GM19372 (cell line): ENCODE results near the gene GRID2IP.

Experiments
- ATAC-seq: cut with Tn5 transposase; IDR thresholded peaks from one replicate; pipeline ENCODE4 v1.9.1; 2021; ENCODE audit warnings: mild to moderate bottlenecking, low read depth, moderate library complexity; ENCODE audit not compliant: unreplicated experiment

GRID2IP gene

DNA sequence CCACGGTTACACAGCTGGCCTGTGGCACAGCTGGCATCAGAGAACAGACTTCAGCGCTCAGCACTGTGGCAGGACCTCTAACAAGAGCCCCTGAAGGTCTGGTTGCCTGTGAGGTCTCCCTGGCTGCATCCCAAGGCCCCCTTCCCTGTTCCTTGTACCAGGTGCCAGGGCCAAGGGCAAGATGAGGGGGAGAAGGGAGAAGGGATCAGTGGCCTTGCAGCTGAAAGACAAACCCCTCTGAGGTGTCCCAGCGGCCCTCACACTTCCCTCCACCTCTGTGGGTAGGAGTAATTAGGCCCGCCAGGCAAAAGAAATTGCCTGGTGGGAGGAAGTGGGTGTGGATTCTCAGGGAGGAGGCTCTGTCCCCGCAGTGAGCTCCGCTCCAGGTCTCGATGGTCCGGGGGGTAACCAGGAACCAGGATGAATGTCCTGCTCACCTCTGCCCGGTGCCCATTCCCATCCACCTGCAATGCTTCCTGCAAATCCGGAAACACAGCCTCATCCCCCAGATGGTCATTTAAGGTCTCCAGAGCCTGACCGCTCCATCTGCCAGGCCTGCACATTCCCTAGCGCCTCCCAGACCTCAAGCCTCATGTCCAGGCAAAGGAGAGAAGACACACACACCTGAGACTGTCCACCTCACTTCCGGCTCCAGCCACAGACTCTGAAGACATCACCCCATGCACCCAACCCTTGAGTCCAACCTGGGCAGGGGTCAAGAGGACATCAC lies 22.7 kb downstream of the GRID2IP start:
- no peak for ATAC-seq

DNA sequence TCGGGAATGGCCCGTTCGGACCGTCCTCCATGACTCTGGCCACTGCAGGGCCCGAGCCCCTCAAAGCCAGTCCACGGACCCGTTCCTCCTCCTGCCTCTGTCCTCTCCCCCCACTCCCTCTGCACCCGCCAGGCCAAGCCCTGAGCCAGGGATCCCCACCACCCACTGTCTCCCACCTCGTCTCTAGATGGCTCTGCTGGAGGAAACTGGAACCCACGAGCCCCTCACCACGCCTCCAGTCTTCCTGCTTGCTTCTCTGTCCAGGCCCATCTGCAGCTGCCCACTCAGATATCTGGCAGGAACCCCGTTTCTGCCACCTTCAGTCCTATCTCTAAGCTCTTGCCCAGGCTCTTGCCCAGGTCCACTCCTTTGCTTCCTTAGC lies 24.3 kb downstream of the GRID2IP start:
- no peak for ATAC-seq

DNA sequence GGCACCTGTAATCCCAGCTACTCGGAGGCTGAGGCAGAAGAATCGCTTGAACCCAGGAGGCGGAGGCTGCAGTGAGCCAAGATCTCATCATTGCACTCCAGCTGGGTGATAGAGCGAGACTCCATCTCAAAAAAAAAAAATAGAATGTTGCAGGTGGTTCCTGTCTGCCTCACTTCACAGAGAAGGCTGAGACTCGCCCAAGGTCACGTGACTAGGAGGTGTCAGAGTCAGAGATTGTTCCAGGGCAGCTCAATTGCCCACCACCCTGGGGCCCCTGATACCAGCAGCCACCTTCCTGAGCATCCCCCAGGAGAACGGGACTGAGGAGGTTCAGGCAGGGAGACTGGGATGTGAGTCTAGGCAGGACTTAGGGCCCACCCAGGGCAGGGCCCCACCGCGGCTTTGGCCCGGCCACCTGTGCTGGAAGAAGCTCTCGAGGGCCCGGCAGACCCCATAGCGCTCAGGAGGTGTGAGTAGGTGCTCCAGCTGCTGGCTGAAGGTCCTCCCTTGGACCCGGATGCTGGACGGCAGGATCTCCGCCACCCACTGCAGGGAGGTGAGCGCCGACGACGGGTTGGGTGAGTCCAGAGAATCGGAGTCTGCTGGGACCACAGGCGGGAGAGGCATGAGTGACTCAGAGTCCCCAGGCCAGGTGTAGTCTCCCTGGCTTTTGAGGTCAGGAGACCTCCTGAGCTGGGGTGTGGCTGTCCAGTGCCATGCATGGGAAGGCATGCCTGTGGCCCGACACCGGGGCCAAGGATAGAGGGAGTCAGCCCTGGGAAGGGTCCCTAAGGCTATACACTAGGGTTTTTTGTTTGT lies 30.9 kb downstream of the GRID2IP start:
- no peak for ATAC-seq

DNA sequence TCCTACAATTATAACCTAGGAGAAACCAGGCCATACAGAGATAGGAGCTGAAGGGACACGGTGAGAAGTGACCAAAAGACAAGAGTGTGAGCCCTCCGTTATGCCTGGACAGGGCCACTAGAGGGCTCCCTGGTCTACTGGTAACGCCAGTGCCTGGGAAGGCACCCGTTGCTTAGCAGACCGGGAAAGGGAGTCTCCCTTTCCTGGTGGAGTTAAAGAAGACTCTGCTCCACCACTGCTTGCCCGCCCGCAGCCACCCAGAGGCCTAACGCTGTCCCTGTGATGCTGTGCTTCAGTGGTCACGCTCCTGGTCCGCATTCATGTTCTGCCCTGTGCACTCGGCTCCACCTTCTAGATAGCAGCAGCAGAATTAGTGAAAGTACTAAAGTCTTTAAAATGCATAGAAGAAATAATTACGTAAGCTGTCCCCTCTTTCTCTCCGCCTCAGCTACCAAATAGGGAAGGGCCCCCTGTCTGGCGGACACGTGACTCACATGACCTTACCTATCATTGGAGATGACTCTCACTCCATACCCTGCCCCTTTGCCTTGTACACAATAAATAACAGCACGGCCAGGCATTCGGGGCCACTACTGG lies 34.8 kb downstream of the GRID2IP start:
- no peak for ATAC-seq

DNA sequence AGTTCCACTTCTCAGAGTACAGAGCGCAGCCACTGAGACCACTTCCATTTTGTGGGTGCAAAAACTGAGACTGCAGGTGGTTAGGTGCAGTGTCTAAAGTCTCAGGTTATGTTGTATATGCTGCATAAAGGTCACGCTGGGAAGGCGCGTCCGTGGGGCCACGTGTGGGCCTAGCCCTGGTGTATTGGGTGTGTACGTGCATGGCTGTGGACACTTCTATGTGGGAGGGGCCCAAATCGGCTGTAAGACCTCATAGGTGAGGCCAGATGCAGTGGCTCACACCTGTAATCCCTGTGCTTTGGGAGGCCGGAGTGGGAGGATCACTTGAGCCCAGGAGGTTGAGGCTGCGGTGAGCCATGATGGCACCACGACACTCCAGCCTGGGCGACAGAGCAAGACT lies 37.7 kb downstream of the GRID2IP start:
- no peak for ATAC-seq

DNA sequence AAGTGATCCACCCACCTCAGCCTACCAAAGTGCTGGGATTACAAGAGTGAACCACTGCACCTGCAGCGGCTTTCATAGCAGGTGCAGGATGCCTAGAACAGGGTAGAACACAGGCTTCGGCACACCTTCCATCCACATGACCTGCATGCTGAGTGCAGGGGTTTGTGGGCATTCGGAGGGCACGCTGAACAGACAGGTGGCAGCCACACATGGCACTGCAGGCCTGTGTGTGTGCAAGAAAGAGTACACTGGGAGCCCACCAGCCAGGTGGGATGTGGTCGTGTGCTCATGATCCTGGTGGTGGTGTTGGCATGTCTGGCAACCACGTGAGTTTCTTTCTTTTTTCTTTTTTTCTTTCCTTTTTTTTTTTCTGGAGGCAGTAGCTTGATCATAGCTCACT lies 38.4 kb downstream of the GRID2IP start:
- no peak for ATAC-seq

DNA sequence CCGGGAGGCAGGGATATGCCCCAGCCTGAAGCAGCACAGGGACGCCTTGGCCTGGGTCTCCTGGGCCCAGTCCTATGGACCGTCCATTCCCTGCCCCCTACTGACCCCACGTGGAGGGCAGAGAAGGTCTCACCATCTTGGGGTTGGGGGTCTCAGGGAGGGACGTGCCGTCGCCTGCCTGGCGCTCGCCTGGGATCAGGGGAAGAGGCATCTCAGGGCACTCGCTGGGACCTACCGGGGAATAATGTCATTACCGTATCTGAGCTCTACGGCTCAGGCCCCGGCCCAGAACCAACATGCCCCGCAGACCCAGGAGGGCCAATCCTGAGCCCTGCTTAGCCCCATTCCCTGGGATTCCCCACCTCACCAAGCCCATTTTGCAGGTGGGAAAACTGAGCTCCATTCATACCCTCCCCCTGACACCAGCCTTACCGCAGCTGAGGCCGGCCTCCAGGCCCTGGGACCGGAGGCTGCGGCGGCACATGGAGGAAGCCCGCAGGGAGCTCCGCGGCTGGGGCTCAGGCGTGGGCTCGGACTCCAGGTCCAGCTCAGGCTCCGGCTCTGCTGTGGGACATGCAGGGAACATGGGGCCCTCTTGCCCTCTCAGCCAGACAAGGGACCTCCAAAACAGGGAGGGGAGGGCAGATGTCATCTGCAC lies 40.7 kb downstream of the GRID2IP start:
- ATAC-seq: no peak

DNA sequence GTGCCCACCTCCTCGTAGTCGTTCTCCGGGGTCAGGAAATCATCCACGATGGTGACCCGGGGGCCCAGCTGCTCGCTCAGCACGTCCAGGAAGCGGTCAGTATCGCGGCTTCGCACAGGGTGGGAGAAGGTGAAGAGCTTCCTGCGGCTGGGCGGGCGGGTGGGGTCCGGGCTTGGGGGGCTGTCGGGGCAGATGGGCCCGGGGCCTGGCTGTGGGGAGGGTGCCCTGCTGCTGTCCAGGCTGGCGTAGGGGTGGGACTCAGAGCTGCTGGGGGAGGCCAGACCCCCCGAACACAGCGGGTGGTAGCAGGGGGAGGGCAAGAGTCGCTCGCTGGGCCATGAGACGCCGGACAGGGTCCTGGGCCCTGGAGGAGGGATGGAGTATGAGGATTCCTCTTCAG lies 42.3 kb downstream of the GRID2IP start:
- ATAC-seq: no peak

DNA sequence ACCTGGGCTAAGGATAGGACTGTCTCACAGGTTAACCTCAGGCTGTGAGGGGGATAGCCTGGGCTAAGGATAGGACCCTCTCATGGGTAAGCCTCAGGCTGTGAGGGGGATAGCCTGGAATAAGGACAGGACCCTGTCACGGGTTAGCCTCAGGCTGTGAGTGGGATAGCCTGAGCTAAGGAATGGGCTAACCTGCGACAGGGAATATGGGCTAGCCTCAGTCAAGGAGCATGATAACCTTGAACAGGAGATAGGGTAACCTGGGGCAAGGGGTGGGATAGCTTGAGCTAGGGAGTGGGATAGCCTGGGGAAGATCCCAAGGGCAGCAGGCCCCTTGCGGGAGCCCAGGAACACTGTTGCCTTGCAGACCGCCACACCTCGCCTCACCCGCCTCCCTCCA lies 42.7 kb downstream of the GRID2IP start:
- no peak for ATAC-seq

DNA sequence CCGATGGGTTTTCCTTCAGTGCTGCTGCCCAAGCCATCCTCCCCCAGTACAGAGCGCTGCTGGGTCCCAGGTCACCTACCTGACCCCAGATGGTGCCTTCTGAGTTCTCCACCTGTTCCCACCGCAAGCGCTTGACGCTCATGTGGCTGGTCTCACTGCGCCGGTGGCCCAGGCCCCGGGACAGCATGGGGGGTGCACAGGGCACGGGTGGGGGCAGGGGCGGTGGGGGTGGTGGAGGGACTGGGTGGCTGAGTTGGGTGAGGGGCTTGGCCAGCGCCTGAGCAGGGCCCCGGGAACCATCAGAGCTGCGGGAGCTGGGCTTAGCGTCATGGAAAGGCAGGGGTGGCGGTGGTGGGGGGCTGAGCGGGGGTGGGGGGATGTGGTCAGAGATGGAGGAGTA lies 43.4 kb downstream of the GRID2IP start:
- no peak for ATAC-seq

DNA sequence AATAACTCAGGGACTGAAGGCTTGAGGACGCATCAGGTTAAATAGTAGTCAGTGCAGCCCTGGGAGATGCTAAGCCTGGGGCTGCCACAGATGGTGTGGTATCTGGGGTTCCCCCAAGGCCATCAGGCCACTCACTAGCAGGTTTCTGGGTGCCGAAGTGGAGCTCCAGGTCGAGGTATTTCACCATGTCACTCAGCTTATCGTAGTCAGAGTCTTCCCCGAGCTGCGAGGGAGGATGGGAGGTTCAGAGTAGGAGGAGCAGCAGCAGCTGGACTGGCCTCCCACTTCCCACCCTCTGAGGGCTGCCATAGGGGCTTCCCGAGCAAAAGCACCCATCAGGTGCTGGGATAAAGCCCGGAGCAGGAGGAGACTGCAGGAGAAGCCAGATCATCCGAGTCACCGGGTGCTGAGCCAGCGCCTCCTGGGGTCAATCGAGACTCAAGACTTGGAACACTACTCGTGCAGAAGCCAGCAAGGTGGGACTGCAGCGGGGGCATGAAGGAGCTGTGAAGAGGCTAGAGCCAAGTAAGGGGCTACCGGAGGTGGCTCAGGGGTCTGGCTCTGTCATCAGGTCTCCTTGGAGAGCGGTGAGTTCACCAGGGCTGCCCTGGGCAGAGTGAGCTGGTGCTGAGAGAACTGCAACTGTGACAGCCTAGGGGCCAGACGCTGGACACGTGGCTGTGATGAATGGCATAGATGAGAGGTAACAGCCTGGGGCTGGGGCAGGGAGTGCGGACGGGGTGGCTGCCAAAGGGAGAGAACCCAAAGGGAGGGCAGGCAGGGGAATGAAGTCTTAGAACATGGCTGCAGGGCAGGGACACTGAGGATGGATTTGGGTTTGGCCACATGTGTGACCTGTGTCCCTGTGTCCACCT lies 45.3 kb downstream of the GRID2IP start:
- ATAC-seq: no peak

DNA sequence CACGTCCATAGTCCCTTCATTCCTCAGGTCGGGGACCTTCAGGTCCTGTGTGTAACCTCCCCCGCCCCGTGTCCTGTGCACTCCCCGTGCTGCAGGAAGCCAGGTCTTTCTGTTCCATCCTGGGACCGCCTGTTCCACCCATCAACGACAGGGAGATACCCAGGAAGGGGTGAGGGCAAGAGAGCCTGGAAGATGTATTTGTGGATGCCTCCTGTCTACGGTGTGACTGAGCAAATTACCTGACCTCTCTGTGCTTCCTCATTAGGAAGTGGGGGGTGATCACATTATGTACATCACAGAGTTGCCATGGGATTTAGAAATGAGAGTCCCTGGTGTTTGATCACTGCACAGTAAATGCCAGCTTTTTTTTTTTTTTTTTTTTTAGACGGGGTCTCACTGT lies 46.3 kb downstream of the GRID2IP start:
- no peak for ATAC-seq

DNA sequence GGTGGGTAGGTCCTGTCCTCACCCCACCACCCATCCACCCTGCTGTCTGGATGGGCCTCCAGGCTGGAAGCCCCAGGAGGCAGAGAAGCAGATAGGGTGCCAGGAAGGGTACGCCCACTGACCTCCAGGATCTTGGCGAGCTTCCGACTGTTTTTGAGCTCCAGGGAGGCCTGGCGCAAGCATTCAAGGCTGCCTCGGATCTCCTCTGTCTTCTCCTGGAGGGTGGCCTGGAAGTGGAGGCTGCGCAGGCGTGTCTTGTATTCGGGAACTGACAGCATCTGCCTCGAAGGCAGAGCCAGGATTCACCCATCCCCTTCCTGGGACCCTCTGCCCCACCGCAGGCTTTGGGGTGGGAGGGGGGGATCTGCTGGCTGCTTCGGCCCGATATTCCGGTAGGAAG lies 48.4 kb downstream of the GRID2IP start:
- no peak for ATAC-seq

DNA sequence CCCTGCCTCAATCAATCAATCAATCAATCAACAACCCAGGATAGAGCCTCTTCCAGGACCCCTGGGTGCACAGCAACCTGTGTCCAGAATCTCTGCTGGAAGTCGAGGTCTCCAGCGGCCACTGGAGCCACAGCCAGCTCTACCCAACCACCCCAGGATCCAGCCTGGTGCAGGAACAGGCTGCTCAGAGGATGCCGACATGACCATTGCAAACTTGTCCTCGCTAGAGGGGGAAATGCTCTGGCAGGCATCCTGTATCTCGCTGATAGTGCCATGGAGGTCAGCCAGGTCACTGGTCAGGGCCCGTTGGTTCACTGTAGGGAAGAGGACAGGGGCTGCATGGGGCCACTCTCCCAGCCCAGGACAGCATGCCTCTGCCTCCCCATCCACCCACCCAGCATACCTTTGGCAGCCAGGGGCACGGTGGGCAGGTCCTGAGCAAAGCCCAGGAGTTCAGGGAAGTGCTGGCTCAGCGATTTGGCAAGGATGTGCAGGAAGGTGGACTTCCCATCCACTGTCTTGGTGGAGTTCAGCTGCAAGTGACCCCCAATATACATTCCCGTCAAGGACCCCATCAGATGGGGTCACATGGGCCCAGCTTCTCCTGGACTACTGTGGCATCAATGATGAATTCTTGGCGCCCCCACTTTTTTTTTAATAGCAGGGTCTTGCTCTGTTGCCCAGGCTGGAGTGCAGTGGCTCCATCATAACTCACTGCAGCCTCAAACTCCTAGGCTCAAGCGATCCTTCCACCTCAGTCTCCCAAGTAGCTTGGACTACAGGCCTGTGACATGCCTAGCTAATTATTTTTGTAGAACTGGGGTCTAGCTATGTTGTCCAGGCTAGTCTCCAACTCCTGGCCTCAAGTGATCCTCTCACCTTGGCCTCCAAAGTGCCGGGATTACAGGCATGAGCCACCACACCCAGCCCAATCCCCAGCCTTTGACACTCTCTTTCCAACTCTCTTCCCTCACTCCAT lies 49.4 kb downstream of the GRID2IP start:
- no peak for ATAC-seq

DNA sequence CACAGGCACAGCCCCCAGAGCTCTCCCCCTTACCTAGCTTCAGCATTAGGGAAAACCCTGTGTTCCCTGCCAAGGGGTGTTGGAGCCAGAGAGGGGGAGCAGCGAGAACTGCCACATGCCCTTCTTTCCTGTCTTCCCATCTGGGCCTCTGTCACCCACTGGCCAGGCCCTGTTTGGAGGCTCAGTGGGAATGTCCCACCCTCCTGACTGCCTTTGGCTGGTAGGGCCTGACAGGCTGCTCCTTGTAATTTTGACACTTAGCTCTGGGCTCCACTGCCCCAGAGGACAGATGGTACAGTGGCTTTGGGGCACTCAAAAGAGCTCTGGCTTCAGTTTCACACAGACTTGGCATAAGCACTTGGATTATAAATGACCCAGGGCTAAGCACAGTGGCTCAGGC lies 50.6 kb downstream of the GRID2IP start:
- no peak for ATAC-seq

DNA sequence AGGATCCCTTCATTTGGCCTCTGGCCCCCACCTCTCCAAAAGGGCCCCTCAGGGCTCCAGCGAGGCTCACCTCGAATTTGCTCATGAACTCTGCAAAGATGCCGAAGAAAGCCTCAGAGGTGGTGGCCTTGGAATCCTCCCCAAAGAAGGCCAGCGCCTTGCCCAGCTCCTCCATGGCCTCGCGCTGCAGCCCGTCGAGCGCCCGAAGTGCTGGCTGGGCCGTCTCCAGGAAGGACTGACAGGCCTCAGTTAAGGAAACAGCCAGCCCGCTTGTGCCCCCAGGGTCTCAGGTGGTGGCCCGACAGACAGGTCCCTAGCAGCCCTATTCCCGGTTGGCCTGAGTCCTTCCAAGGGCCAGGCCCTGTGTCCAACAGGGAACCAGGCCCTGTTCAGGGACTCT lies 53.3 kb downstream of the GRID2IP start:
- no peak for ATAC-seq

DNA sequence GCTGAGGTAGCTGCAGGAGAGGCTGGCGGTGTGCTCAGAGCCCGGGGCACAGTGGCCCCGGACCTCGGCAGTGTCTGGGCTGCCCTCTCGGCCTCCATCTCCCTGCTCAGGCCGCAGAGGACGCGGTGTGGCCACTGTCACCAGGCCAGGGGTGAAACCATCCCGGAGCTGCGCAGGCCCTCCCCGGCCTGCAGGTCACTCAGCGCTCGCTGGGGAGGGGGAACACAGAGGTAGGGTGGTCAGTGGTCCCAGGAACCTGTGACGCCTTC lies 53.7 kb downstream of the GRID2IP start:
- no peak for ATAC-seq

DNA sequence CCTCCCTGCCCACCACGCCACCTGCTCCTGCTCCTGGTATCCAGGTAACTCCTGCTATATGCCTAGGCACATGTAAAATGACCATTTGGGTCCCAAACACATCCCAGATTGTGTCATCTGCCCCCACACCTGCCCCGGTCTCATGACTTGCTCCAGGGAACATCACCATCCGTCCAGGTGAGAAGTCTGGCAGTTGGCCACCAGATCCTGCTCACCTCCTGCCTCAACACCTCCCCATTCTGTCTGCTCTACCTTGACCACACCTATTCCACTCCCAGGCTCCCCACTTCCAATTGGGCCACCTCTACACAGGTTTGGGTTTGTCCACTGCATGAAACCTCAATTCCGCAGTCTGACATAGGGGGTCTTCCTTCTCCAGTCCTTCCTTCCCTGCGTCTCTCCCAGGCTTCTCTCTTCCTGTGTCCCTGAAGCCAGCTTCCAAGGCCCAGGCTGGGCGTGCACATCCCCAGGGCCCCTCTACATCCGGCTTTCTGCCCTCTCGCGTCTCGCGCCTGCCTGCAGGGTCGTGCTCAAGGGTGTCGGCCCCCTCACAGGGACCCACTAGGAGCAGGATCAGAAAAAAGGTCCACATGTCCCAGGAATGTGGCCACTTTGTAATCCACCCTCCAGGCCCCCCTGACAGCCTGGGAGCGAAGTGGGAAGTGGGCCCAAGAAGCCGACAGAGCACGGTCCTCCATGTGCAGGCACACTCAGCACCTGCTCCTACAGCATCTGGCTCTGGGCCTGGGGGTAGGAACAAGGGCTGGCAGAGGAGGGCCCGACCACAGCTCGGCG lies 54.2 kb downstream of the GRID2IP start:
- ATAC-seq: no peak
